Brain pericyte (primary cell): Measurements from ENCODE around the gene AADAC.
"Not testable (repeated sequence)": the region's sequence is repeated elsewhere in the genome, so short reads cannot be mapped to it uniquely, and the experiment has no call there.

Experiments
- DNase-seq: peaks from one replicate; pipeline ENCODE4 v3.0.0-alpha.2; 2012; ENCODE audit warnings: low read depth, low spot score

AADAC gene

GRCh38 chr3:151813799-151814198, at the start of gene AADAC:
TSS of gene AADAC (plus strand) at chr3:151814116. CDS start at chr3:151814163, 47 bp downstream.
- no peak for DNase-seq

GRCh38 chr3:151764699-151765098, 49.2 kb upstream of the AADAC start:
- not testable (repeated sequence) for DNase-seq

- no peak for DNase-seq
Observed at GRCh38 chr3:151765685-151766084, 48.2 kb upstream of the AADAC start.

- DNase-seq = no peak
Observed at GRCh38 chr3:151766454-151766853, 47.5 kb upstream of the AADAC start.

- no peak for DNase-seq
Observed at GRCh38 chr3:151768393-151768930, 45.5 kb upstream of the AADAC start.

- no peak for DNase-seq
Observed at GRCh38 chr3:151769175-151769574, 44.7 kb upstream of the AADAC start.

- DNase-seq = no peak
Observed at GRCh38 chr3:151770956-151771355, 43.0 kb upstream of the AADAC start.

GRCh38 chr3:151772825-151773480, 41.0 kb upstream of the AADAC start:
- DNase-seq = no peak

- no peak for DNase-seq
Observed at GRCh38 chr3:151774235-151774634, 39.7 kb upstream of the AADAC start.

GRCh38 chr3:151774910-151775309, 39.0 kb upstream of the AADAC start:
- DNase-seq = no peak

GRCh38 chr3:151775314-151776258, 38.3 kb upstream of the AADAC start:
- DNase-seq = no peak

GRCh38 chr3:151776259-151776740, 37.6 kb upstream of the AADAC start:
- no peak for DNase-seq

- no peak for DNase-seq
Observed at GRCh38 chr3:151777880-151778279, 36.0 kb upstream of the AADAC start.

GRCh38 chr3:151787626-151788025, 26.3 kb upstream of the AADAC start:
- DNase-seq = no peak

GRCh38 chr3:151788401-151788800, 25.5 kb upstream of the AADAC start:
- no peak for DNase-seq

GRCh38 chr3:151789853-151790463, 24.0 kb upstream of the AADAC start:
- no peak for DNase-seq

GRCh38 chr3:151790763-151791162, 23.2 kb upstream of the AADAC start:
- DNase-seq = not testable (repeated sequence)

GRCh38 chr3:151792411-151792810, 21.5 kb upstream of the AADAC start:
- DNase-seq = no peak

GRCh38 chr3:151793636-151794035, 20.3 kb upstream of the AADAC start:
- no peak for DNase-seq

GRCh38 chr3:151794080-151794479, 19.8 kb upstream of the AADAC start:
- no peak for DNase-seq

- DNase-seq = no peak
Observed at GRCh38 chr3:151795276-151795675, 18.6 kb upstream of the AADAC start.

GRCh38 chr3:151796105-151796680, 17.7 kb upstream of the AADAC start:
- DNase-seq = no peak
